Retinal pigment epithelial cell (primary cell): Measurements from ENCODE around the gene SLC13A3.

Experiments
- DNase-seq: peaks from one replicate; pipeline ENCODE4 v3.0.0-alpha.2; 2010; ENCODE audit warnings: low read depth
- H3K4me3 ChIP-seq: 2 replicates; pipeline ENCODE4 v1.5.1; 2011; ENCODE audit warnings: mild to moderate bottlenecking, low read length, control low read depth, moderate library complexity
- CTCF ChIP-seq: conservative IDR thresholded peaks from 2 replicates; pipeline ENCODE4 v1.5.1; 2011; ENCODE audit warnings: low read depth, low read length, control low read depth, inconsistent platforms

Gene SLC13A3

GRCh38 chr20:46649965-46650542 lies 1.2 kb downstream of the SLC13A3 start:
- no peak overlapping the region for H3K4me3 ChIP-seq
- DNase-seq = no peak
- TF ChIP-seq CTCF = no peak

GRCh38 chr20:46649650-46649949 lies 1.7 kb downstream of the SLC13A3 start:
- no peak for TF ChIP-seq CTCF
- H3K4me3 ChIP-seq = no peak overlapping the region
- DNase-seq = no peak

GRCh38 chr20:46648903-46649649 lies 2.2 kb downstream of the SLC13A3 start:
- no peak overlapping the region for H3K4me3 ChIP-seq
- peak; percentile 9 for TF ChIP-seq CTCF
- DNase-seq = no peak

GRCh38 chr20:46647469-46647868 lies 3.8 kb downstream of the SLC13A3 start:
- TF ChIP-seq CTCF = no peak
- H3K4me3 ChIP-seq = no peak overlapping the region
- no peak for DNase-seq

- DNase-seq = no peak
- no peak for TF ChIP-seq CTCF
- H3K4me3 ChIP-seq = no peak overlapping the region
Observed at GRCh38 chr20:46646659-46647380, 4.4 kb downstream of the SLC13A3 start.

- TF ChIP-seq CTCF = no peak
- no peak overlapping the region for H3K4me3 ChIP-seq
- DNase-seq = no peak
Observed at GRCh38 chr20:46646122-46646521, 5.1 kb downstream of the SLC13A3 start.
